Aorta (tissue), 4 donors: ENCODE results near the gene PYGO2. TPM values are rescaled to one million over a fixed set of nuclear protein-coding genes. Genes with fewer than 3 reads are reported as not detected.

Experiments used
- microRNA-seq, 2 donors: library from miRNA; unstranded; fragments of <30 nt; microRNA quantifications; one replicate each; pipeline ENCODE4 v1.2.0, GENCODE V29; 2020
- polyA plus RNA-seq, 2 donors: library from polyadenylated mRNA; stranded (reverse); fragments of 200-250 nt; gene quantifications; one replicate each; pipeline ENCODE4 v1.2.3, GENCODE V29; 2013
- total RNA-seq, 2 donors: library from RNA; stranded (reverse); fragmentation: NEBNext Ultra II Directional; extraction: Animal tissue kit (Norgen Biotek cat#: 25700); gene quantifications; one replicate each; pipeline ENCODE4 v1.2.1, GENCODE V29; 2021
- donor health status: healthy with polysubstance abuse.
- donor health status: Bipolar disorder and iron deficiency.
- donor health status: DM: no; HTN: no; CAD: no.
- donor health status: DM: yes; HTN: yes; CAD: no.

PYGO2 gene
- total and polyA plus RNA-seq, 4 donors = 11.6 to 23.6 (median 16.9) TPM

Small RNA genes lying within 50 kb of the gene (microRNA-seq; reads per million reads assigned to microRNA genes)
- 0 to 2.0 reads per million in 2 donors for gene MIR4258

Other genes with a start within 250 kb of the PYGO2 start
- 1 to 10 TPM; 3.2 to 4.7 TPM for gene KCNN3, start 91.5 kb downstream of the PYGO2 start, total RNA-seq
- under 1 TPM; 0.08 to 0.50 TPM for gene KCNN3, start 91.5 kb downstream of the PYGO2 start, polyA plus RNA-seq
- gene PMVK, start 25.1 kb downstream of the PYGO2 start, total RNA-seq = 10 to 100 TPM; 21.9 to 27.3 TPM
- gene PMVK, start 25.1 kb downstream of the PYGO2 start, polyA plus RNA-seq = 10 to 100 TPM; 40.4 to 52.7 TPM
- gene PBXIP1, start 5.7 kb downstream of the PYGO2 start, total RNA-seq = 100 to 1,000 TPM; 106 to 119 TPM
- 100 to 1,000 TPM in 1 of 2 donors, 10 to 100 TPM in 1; 95.3 to 169 TPM for gene PBXIP1, start 5.7 kb downstream of the PYGO2 start, polyA plus RNA-seq
- gene SHC1, start 9.0 kb upstream of the PYGO2 start, total RNA-seq = 100 to 1,000 TPM; 165 to 182 TPM
- 100 to 1,000 TPM in 1 of 2 donors, 10 to 100 TPM in 1; 39.1 to 179 TPM for gene SHC1, start 9.0 kb upstream of the PYGO2 start, polyA plus RNA-seq
- gene CKS1B, start 12.9 kb upstream of the PYGO2 start, total RNA-seq = 10 to 100 TPM; 19.3 to 25.5 TPM
- 10 to 100 TPM; 38.9 to 58.9 TPM for gene CKS1B, start 12.9 kb upstream of the PYGO2 start, polyA plus RNA-seq
- 10 to 100 TPM; 14.5 to 17.6 TPM for gene FLAD1, start 21.6 kb upstream of the PYGO2 start, total RNA-seq
- 10 to 100 TPM; 23.8 to 24.2 TPM for gene FLAD1, start 21.6 kb upstream of the PYGO2 start, polyA plus RNA-seq
- gene LENEP, start 31.8 kb upstream of the PYGO2 start, total RNA-seq = not detected
- gene LENEP, start 31.8 kb upstream of the PYGO2 start, polyA plus RNA-seq = not detected
- 10 to 100 TPM; 46.4 to 71.1 TPM for gene ZBTB7B, start 41.0 kb upstream of the PYGO2 start, total RNA-seq
- gene ZBTB7B, start 41.0 kb upstream of the PYGO2 start, polyA plus RNA-seq = 10 to 100 TPM; 23.3 to 32.8 TPM
- 1 to 10 TPM in 1 of 2 donors, under 1 TPM in 1; 0.75 to 1.8 TPM for gene DCST2, start 72.0 kb upstream of the PYGO2 start, total RNA-seq
- gene DCST2, start 72.0 kb upstream of the PYGO2 start, polyA plus RNA-seq = 1 to 10 TPM in 1 of 2 donors, under 1 TPM in 1; 0.25 to 5.6 TPM
- gene DCST1, start 72.0 kb upstream of the PYGO2 start, total RNA-seq = under 1 TPM in 1 of 2 donors, not detected in 1; 0.26 TPM
- gene DCST1, start 72.0 kb upstream of the PYGO2 start, polyA plus RNA-seq = not detected
- 100 to 1,000 TPM; 129 to 180 TPM for gene ADAM15, start 89.5 kb upstream of the PYGO2 start, total RNA-seq
- gene ADAM15, start 89.5 kb upstream of the PYGO2 start, polyA plus RNA-seq = 10 to 100 TPM; 17.3 to 89.3 TPM
- gene EFNA4, start 102.0 kb upstream of the PYGO2 start, total RNA-seq = 1 to 10 TPM; 3.0 to 5.7 TPM
- 1 to 10 TPM; 3.9 to 4.0 TPM for gene EFNA4, start 102.0 kb upstream of the PYGO2 start, polyA plus RNA-seq
- 1 to 10 TPM; 1.8 to 3.2 TPM for gene EFNA3, start 117.1 kb upstream of the PYGO2 start, total RNA-seq
- gene EFNA3, start 117.1 kb upstream of the PYGO2 start, polyA plus RNA-seq = under 1 TPM in 1 of 2 donors, not detected in 1; 0.41 TPM
- 10 to 100 TPM; 18.9 to 49.1 TPM for gene EFNA1, start 166.1 kb upstream of the PYGO2 start, total RNA-seq
- 10 to 100 TPM in 1 of 2 donors, 1 to 10 TPM in 1; 7.1 to 12.1 TPM for gene EFNA1, start 166.1 kb upstream of the PYGO2 start, polyA plus RNA-seq
- gene SLC50A1, start 174.1 kb upstream of the PYGO2 start, total RNA-seq = 10 to 100 TPM; 19.8 to 26.8 TPM
- 10 to 100 TPM; 22.7 to 28.2 TPM for gene SLC50A1, start 174.1 kb upstream of the PYGO2 start, polyA plus RNA-seq
- 10 to 100 TPM; 42.4 to 52.4 TPM for gene DPM3, start 178.7 kb upstream of the PYGO2 start, total RNA-seq
- gene DPM3, start 178.7 kb upstream of the PYGO2 start, polyA plus RNA-seq = 100 to 1,000 TPM; 162 to 200 TPM
- gene KRTCAP2, start 211.5 kb upstream of the PYGO2 start, total RNA-seq = 100 to 1,000 TPM; 136 to 143 TPM
- gene KRTCAP2, start 211.5 kb upstream of the PYGO2 start, polyA plus RNA-seq = 100 to 1,000 TPM; 179 to 255 TPM
- 1 to 10 TPM; 1.6 to 3.4 TPM for gene TRIM46, start 212.1 kb upstream of the PYGO2 start, total RNA-seq
- 1 to 10 TPM in 1 of 2 donors, under 1 TPM in 1; 0.50 to 2.1 TPM for gene TRIM46, start 212.1 kb upstream of the PYGO2 start, polyA plus RNA-seq
- gene THBS3, start 246.1 kb upstream of the PYGO2 start, total RNA-seq = 10 to 100 TPM; 58.9 to 97.9 TPM
- 100 to 1,000 TPM in 1 of 2 donors, 10 to 100 TPM in 1; 21.7 to 195 TPM for gene THBS3, start 246.1 kb upstream of the PYGO2 start, polyA plus RNA-seq
- 10 to 100 TPM; 20.3 to 21.3 TPM for gene MTX1, start 246.9 kb upstream of the PYGO2 start, total RNA-seq
- gene MTX1, start 246.9 kb upstream of the PYGO2 start, polyA plus RNA-seq = 10 to 100 TPM; 26.2 to 52.9 TPM